HCT116 (cell line): Measurements from ENCODE around the gene YBX1. TPM values are rescaled to one million over a fixed set of nuclear protein-coding genes. Genes with fewer than 3 reads are reported as not detected.

ENCODE experiments used
- ATAC-seq: fragments of 200-7000 bp; cut with Tn5 transposase; 2 replicates; pipeline ENCODE4 v1.9.1; 2020; ENCODE audit warnings: mild to moderate bottlenecking, moderate library complexity
- BruUV-seq: library from RNA; stranded (reverse); fragments of 400-500 nt; replicated peaks from 2 replicates; lab custom pipeline; 2021; lab: Mats Ljungman, UMichigan
- CTCF ChIA-PET: fragments of 300-600 bp; sonication (Branson Sonifier 250); formaldehyde crosslinking; loops from one replicate; lab custom pipeline; 2021; ENCODE audit warnings: antibody characterized with exemption; lab: Charles Lee
- POLR2A ChIA-PET: fragments of 300-600, 350-600 bp; sonication (Branson Sonifier 250); formaldehyde crosslinking; loops from one replicate; lab custom pipeline; 2021; ENCODE audit warnings: antibody characterized with exemption; lab: Charles Lee
- RAD21 ChIA-PET, 2 experiments: fragments of 300-600 bp; sonication (Branson Sonifier 250); formaldehyde crosslinking; loops; one replicate each; lab custom pipeline; 2023; ENCODE audit warnings: low total read pairs in 2 of 2; ENCODE audit not compliant: uncharacterized antibody in 2 of 2, unreplicated experiment in 2 of 2, low non-redundant PET in 1 of 2; lab: Charles Lee
- DNase-seq: peaks from one replicate; pipeline ENCODE4 v3.0.0-alpha.2; 2010; ENCODE audit warnings: low read depth, low spot score
- H2AFZ ChIP-seq: fragments of 200-600 bp; shearing (Covaris generic), sonication (generic); 2 replicates; pipeline ENCODE4 v1.6.1; 2017; ENCODE audit warnings: low read depth, mixed run types, mixed read lengths, antibody characterized with exemption, low read length; ENCODE audit not compliant: poor library complexity, severe bottlenecking
- H3K27ac ChIP-seq: 2 replicates; pipeline ENCODE4 v1.5.1; 2012; ENCODE audit warnings: low read depth, low read length
- H3K27me3 ChIP-seq: fragments of 200-600 bp; sonication (generic); 2 replicates; pipeline ENCODE4 v1.6.1; 2016; ENCODE audit warnings: mixed run types, low read length, mixed read lengths; ENCODE audit not compliant: insufficient read depth
- H3K36me3 ChIP-seq, 2 experiments: fragments of 200-500 bp in 1 of 2; fragments of 200-600 bp in 1 of 2; sonication (Bioruptor generic) in 1 of 2; sonication (generic) in 1 of 2; 2 replicates each; pipeline versions ENCODE4 v1.5.1 to v1.6.1; 2014 to 2016; ENCODE audit warnings: low read length in 2 of 2, inconsistent platforms in 1 of 2, mixed read lengths in 1 of 2, mixed run types in 1 of 2; ENCODE audit not compliant: insufficient read depth in 2 of 2, control insufficient read depth in 1 of 2
- H3K4me1 ChIP-seq, 2 experiments: fragments of 200-600 bp in 1 of 2; sonication (generic) in 1 of 2; 2 replicates each; pipeline versions ENCODE4 v1.5.1 to v1.6.1; 2012 to 2017; ENCODE audit warnings: low read length in 2 of 2, inconsistent platforms in 1 of 2, mild to moderate bottlenecking in 1 of 2, mixed read lengths in 1 of 2, mixed run types in 1 of 2, moderate library complexity in 1 of 2; ENCODE audit not compliant: insufficient read depth in 2 of 2, control insufficient read depth in 1 of 2
- H3K4me2 ChIP-seq: fragments of 200-600 bp; sonication (generic); 2 replicates; pipeline ENCODE4 v1.6.1; 2017; ENCODE audit warnings: mixed run types, low read length, mixed read lengths
- H3K4me3 ChIP-seq, 2 experiments: fragments of 200-600 bp in 1 of 2; sonication (generic) in 1 of 2; replicated peaks in 1 of 2; 2 replicates each; pipeline ENCODE4 v1.5.1; 2011 to 2016; ENCODE audit warnings: low read length in 2 of 2, control low read depth in 1 of 2, low read depth in 1 of 2, mild to moderate bottlenecking in 1 of 2, mixed read lengths in 1 of 2, mixed run types in 1 of 2
- H3K79me2 ChIP-seq: fragments of 200-600 bp; sonication (generic); 2 replicates; pipeline ENCODE4 v1.6.1; 2017; ENCODE audit warnings: mild to moderate bottlenecking, mixed run types, low read length, moderate library complexity, mixed read lengths; ENCODE audit not compliant: insufficient read depth
- H3K9ac ChIP-seq: fragments of 200-600 bp; sonication (generic); 2 replicates; pipeline ENCODE4 v1.6.1; 2016; ENCODE audit warnings: low read length, mixed read lengths
- H3K9me2 ChIP-seq: fragments of 200-600 bp; sonication (generic), shearing (Covaris generic); 2 replicates; pipeline ENCODE4 v1.6.1; 2017; ENCODE audit warnings: mixed run types, mild to moderate bottlenecking, moderate library complexity; ENCODE audit not compliant: insufficient read depth
- H3K9me3 ChIP-seq, 2 experiments: fragments of 200-500 bp in 1 of 2; fragments of 200-600 bp in 1 of 2; sonication (Bioruptor generic) in 1 of 2; sonication (generic) in 1 of 2; 2 replicates each; pipeline ENCODE4 v1.6.1; 2014 to 2017; ENCODE audit warnings: low read length in 2 of 2, mixed read lengths in 2 of 2, inconsistent platforms in 1 of 2, low read depth in 1 of 2, mild to moderate bottlenecking in 1 of 2, mixed run types in 1 of 2, moderate library complexity in 1 of 2; ENCODE audit not compliant: control insufficient read depth in 1 of 2, insufficient read depth in 1 of 2
- H4K20me1 ChIP-seq: fragments of 200-600 bp; sonication (generic), shearing (Covaris generic); 2 replicates; pipeline ENCODE4 v1.6.1; 2017; ENCODE audit warnings: mixed run types, mild to moderate bottlenecking, moderate library complexity; ENCODE audit not compliant: insufficient read depth
- ATF3 ChIP-seq: IDR thresholded peaks from 2 replicates; pipeline ENCODE4 v1.6.1; 2012
- CEBPB ChIP-seq: IDR thresholded peaks from 2 replicates; pipeline ENCODE4 v1.6.1; 2012; ENCODE audit warnings: low read depth
- ELF1 ChIP-seq: IDR thresholded peaks from 2 replicates; pipeline ENCODE4 v1.6.1; 2012; ENCODE audit warnings: low read depth, borderline replicate concordance
- EZH2 ChIP-seq: fragments of 200-600 bp; sonication (generic); IDR thresholded peaks from 2 replicates; pipeline ENCODE4 v1.6.1; 2017; ENCODE audit warnings: antibody characterized with exemption, mixed run types
- EZH2phosphoT487 ChIP-seq: fragments of 200-600 bp; IDR thresholded peaks from 2 replicates; pipeline ENCODE4 v1.6.1; 2018; ENCODE audit warnings: antibody characterized with exemption, borderline replicate concordance
- FOSL1 ChIP-seq: IDR thresholded peaks from 2 replicates; pipeline ENCODE4 v1.6.1; 2012; ENCODE audit warnings: low read depth
- JUND ChIP-seq: IDR thresholded peaks from 2 replicates; pipeline ENCODE4 v1.6.1; 2012
- MAX ChIP-seq: IDR thresholded peaks from 2 replicates; pipeline ENCODE4 v1.6.1; 2012
- POLR2A ChIP-seq: IDR thresholded peaks from 2 replicates; pipeline ENCODE4 v1.7.0; 2011; ENCODE audit warnings: borderline replicate concordance; ENCODE audit not compliant: insufficient read depth, insufficient read length; ENCODE audit errors: extremely low read depth
- POLR2AphosphoS5 ChIP-seq: IDR thresholded peaks from 2 replicates; pipeline ENCODE4 v1.6.1; 2011; ENCODE audit warnings: mild to moderate bottlenecking, low read depth, low read length, moderate library complexity
- RAD21 ChIP-seq: IDR thresholded peaks from 2 replicates; pipeline ENCODE4 v1.6.1; 2012; ENCODE audit warnings: low read depth, mild to moderate bottlenecking
- SP1 ChIP-seq: IDR thresholded peaks from 2 replicates; pipeline ENCODE4 v1.6.1; 2012; ENCODE audit warnings: low read depth
- SRF ChIP-seq: IDR thresholded peaks from 2 replicates; pipeline ENCODE4 v1.6.1; 2012; ENCODE audit warnings: low read depth
- YY1 ChIP-seq: IDR thresholded peaks from 2 replicates; pipeline ENCODE4 v1.6.1; 2011; ENCODE audit warnings: low read length, low read depth, moderate library complexity, mild to moderate bottlenecking; ENCODE audit not compliant: insufficient replicate concordance; ENCODE audit errors: extremely low read depth
- ZFX ChIP-seq: fragments of 450-650 bp; IDR thresholded peaks from 2 replicates; pipeline ENCODE4 v1.6.1; 2017
- ZNF274 ChIP-seq: fragments of 200-500 bp; sonication (Bioruptor generic); IDR thresholded peaks from 2 replicates; pipeline ENCODE4 v1.6.1; 2014; ENCODE audit warnings: mild to moderate bottlenecking, low read depth, low read length, inconsistent platforms
- intact Hi-C: fragments of 100-400 bp; cut with micrococcal nuclease; formaldehyde crosslinking; loops from 2 replicates; pipeline ENCODE4 v1.10.0; 2022
- total RNA-seq: library from RNA; stranded (reverse); gene quantifications from one replicate; pipeline ENCODE4 v1.2.1, GENCODE V29; 2021; ENCODE audit not compliant: unreplicated experiment

Gene YBX1
- total RNA-seq, 1 experiment from 2014 or later, result 1,009 TPM

GRCh38 chr1:42740851-42741580 lies 58.8 kb downstream of the YBX1 start:
- Histone ChIP-seq H3K9ac (no peak overlapping the region), H3K36me3 (no peaks in the 10 kb centered on the region), H3K9me3 (no peaks in the 10 kb centered on the region), H2AFZ (no peak overlapping the region), H3K4me2 (no peak overlapping the region), H3K27ac (no peak overlapping the region), H3K79me2 (no peaks in the 10 kb centered on the region), H3K4me1 (peaks cover 0 to 5% of the 10 kb centered on the region in 2 experiments; a peak in 3 of 4 replicates), H3K9me2 (no peaks in the 10 kb centered on the region), H3K4me3 (no peak overlapping the region), H3K27me3 (no peaks in the 10 kb centered on the region), H4K20me1 (no peaks in the 10 kb centered on the region)
- ATAC-seq, result no peak
- no peak for TF ChIP-seq CEBPB
- TF ChIP-seq JUND, result no peak
- no peak for TF ChIP-seq YY1
- TF ChIP-seq SRF, result no peak
- no peak for TF ChIP-seq ZFX
- no peak for TF ChIP-seq EZH2phosphoT487
- TF ChIP-seq RAD21, result no peak
- no peak for TF ChIP-seq EZH2
- no peak for TF ChIP-seq ZNF274
- no peak for TF ChIP-seq SP1
- TF ChIP-seq MAX, result no peak
- TF ChIP-seq FOSL1, result no peak
- TF ChIP-seq ATF3, result no peak
- TF ChIP-seq ELF1, result no peak
- no peak for TF ChIP-seq POLR2AphosphoS5
- no peak for TF ChIP-seq POLR2A
- no TSS peak for BruUV-seq
- intact Hi-C loops, result no loop called here
- CTCF ChIA-PET, result no interaction called here
- RAD21 ChIA-PET, result no interaction called here
- no peak for DNase-seq
- POLR2A ChIA-PET, result no interaction called here
